Epithelial cell of esophagus (primary cell): Measurements from ENCODE around the gene AGXT.

Experiments used
- DNase-seq: peaks from one replicate; pipeline ENCODE4 v3.0.0; 2010; ENCODE audit warnings: low read depth
- H3K4me3 ChIP-seq: 2 replicates; pipeline ENCODE4 v1.5.1; 2011; ENCODE audit warnings: mild to moderate bottlenecking, low read length, control low read depth
- TF ChIP-seq, protein P1 (sequence below): IDR thresholded peaks from 2 replicates; pipeline ENCODE4 v1.5.1; 2011; ENCODE audit warnings: low read depth, mild to moderate bottlenecking, low read length, control low read depth, inconsistent platforms; ENCODE audit not compliant: insufficient read depth; ENCODE audit errors: missing control alignments

Gene AGXT

GRCh38 chr2:240868286-240869108 lies at the start of gene AGXT:
AGXT (plus strand) TSS chr2:240868824; CDS start chr2:240868866, 42 bp downstream.
- H3K4me3 ChIP-seq = no peak within 1 kb of the TSS
- no peak for DNase-seq
- TF ChIP-seq, protein P1, sequence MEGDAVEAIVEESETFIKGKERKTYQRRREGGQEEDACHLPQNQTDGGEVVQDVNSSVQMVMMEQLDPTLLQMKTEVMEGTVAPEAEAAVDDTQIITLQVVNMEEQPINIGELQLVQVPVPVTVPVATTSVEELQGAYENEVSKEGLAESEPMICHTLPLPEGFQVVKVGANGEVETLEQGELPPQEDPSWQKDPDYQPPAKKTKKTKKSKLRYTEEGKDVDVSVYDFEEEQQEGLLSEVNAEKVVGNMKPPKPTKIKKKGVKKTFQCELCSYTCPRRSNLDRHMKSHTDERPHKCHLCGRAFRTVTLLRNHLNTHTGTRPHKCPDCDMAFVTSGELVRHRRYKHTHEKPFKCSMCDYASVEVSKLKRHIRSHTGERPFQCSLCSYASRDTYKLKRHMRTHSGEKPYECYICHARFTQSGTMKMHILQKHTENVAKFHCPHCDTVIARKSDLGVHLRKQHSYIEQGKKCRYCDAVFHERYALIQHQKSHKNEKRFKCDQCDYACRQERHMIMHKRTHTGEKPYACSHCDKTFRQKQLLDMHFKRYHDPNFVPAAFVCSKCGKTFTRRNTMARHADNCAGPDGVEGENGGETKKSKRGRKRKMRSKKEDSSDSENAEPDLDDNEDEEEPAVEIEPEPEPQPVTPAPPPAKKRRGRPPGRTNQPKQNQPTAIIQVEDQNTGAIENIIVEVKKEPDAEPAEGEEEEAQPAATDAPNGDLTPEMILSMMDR = no peak

- no peak for DNase-seq
- TF ChIP-seq, protein P1 = no peak
Measured at GRCh38 chr2:240819126-240819857, 49.3 kb upstream of the AGXT start.

GRCh38 chr2:240819858-240820606 lies 48.6 kb upstream of the AGXT start, which contains the start of gene KIF1A:
KIF1A (minus strand) TSS chr2:240820219; CDS start chr2:240797752, 22,467 bp downstream.
- TF ChIP-seq, protein P1 = no peak
- H3K4me3 ChIP-seq = no peak within 1 kb of the TSS

More at GRCh38 chr2:240819126-240819857, 49.3 kb upstream of the AGXT start:
- no peak overlapping the region for H3K4me3 ChIP-seq

DNA sequence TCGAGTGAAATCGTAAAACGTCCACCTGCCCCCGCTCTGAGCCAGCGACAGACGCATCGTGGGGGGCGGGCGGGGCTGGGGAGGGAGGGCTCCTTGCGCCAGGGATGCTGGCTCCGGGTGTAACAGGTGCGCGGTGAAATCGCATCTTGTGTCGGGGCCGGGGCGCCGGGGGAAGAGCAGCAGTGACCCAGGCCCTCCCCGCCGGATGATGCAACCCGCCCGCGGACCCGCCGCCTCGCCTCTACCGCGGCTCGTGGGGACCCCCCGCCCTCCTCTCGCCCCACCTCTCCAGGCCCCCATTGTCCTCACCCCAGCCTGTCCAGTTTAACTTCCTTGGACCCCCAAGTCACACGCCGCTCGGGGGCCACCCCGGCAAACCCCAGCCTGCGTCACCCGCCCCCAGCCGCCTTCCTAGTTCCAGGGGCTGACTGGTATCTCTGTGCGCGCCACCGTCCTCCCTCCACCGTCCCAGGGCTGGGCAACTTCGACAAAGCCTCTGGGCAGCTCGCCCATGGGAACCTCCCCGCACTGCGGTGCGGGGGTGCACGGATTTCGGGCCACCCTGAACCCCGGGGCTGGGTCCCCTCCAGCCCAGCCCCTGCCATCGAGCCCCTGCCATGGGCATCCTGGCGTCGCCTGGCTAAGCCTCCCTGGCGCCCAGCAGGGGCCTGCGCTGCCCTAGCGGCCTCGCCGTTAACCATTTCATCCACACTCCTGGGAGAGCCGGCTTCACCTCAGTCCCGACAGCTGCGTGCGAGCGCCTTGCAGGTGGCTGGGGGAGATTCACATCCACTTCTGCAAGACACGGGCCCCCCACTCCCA lies 47.8 kb upstream of the AGXT start:
- TF ChIP-seq, protein P1 = no peak
- no peak for DNase-seq
- H3K4me3 ChIP-seq = no peak overlapping the region

More at GRCh38 chr2:240819858-240820606, 48.6 kb upstream of the AGXT start, which contains the start of gene KIF1A:
- no peak for DNase-seq

GRCh38 chr2:240821429-240821778 lies 47.2 kb upstream of the AGXT start:
- TF ChIP-seq, protein P1 = no peak
- DNase-seq = no peak
- H3K4me3 ChIP-seq = no peak overlapping the region

GRCh38 chr2:240822280-240822847 lies 46.3 kb upstream of the AGXT start:
- H3K4me3 ChIP-seq = no peak overlapping the region
- TF ChIP-seq, protein P1 = no peak

More at GRCh38 chr2:240822280-240822847, 46.3 kb upstream of the AGXT start:
- no peak for DNase-seq
